H9 (cell line): ENCODE measurements around the gene EML2. TPM values are rescaled to one million over a fixed set of nuclear protein-coding genes. Genes with fewer than 3 reads are reported as not detected.

Experiments
- DNase-seq: peaks from one replicate; pipeline ENCODE4 v3.0.0-alpha.2; 2017
- H2AFZ ChIP-seq: one replicate; pipeline ENCODE4 v1.6.1; 2013; ENCODE audit warnings: mild to moderate bottlenecking, low read length, control low read depth, moderate library complexity
- H2AK5ac ChIP-seq: 2 replicates; pipeline ENCODE4 v1.6.1; 2013; ENCODE audit warnings: low read length, control low read depth, mixed read lengths; ENCODE audit not compliant: insufficient read length
- H2BK120ac ChIP-seq: one replicate; pipeline ENCODE4 v1.6.1; 2013; ENCODE audit warnings: low read depth, mild to moderate bottlenecking, low read length, control low read depth, inconsistent platforms; ENCODE audit not compliant: poor library complexity, severe bottlenecking
- H2BK12ac ChIP-seq: 2 replicates; pipeline ENCODE4 v1.6.1; 2013; ENCODE audit warnings: low read length, control low read depth, mixed read lengths, low read depth; ENCODE audit not compliant: insufficient read length
- H2BK15ac ChIP-seq: 2 replicates; pipeline ENCODE4 v1.6.1; 2013; ENCODE audit warnings: low read depth, low read length, control low read depth
- H2BK20ac ChIP-seq: one replicate; pipeline ENCODE4 v1.6.1; 2013; ENCODE audit warnings: low read depth, mild to moderate bottlenecking, low read length, control low read depth, inconsistent platforms; ENCODE audit not compliant: poor library complexity, severe bottlenecking
- H2BK5ac ChIP-seq: 2 replicates; pipeline ENCODE4 v1.6.1; 2013; ENCODE audit warnings: low read length, control low read depth, mixed read lengths; ENCODE audit not compliant: insufficient read length
- H3K14ac ChIP-seq: 2 replicates; pipeline ENCODE4 v1.6.1; 2013; ENCODE audit warnings: low read length, control low read depth; ENCODE audit not compliant: insufficient read depth
- H3K18ac ChIP-seq: 2 replicates; pipeline ENCODE4 v1.6.1; 2013; ENCODE audit warnings: low read depth, mild to moderate bottlenecking, mixed read lengths, low read length, control low read depth; ENCODE audit not compliant: insufficient read length
- H3K23ac ChIP-seq: 2 replicates; pipeline ENCODE4 v1.6.1; 2013; ENCODE audit warnings: low read length, control low read depth, mixed read lengths, low read depth; ENCODE audit not compliant: insufficient read length
- H3K23me2 ChIP-seq: 2 replicates; pipeline ENCODE4 v1.6.1; 2013; ENCODE audit warnings: low read depth, mild to moderate bottlenecking, mixed read lengths, low read length, control low read depth; ENCODE audit not compliant: insufficient read length, poor library complexity, severe bottlenecking
- H3K27ac ChIP-seq: 2 replicates; pipeline ENCODE4 v1.5.1; 2013; ENCODE audit warnings: low read length, control low read depth, mixed read lengths, low read depth; ENCODE audit not compliant: insufficient read length
- H3K27me3 ChIP-seq: 2 replicates; pipeline ENCODE4 v1.6.1; 2013; ENCODE audit warnings: low read length, control low read depth, inconsistent platforms; ENCODE audit not compliant: insufficient read depth
- H3K4ac ChIP-seq: 2 replicates; pipeline ENCODE4 v1.6.1; 2013; ENCODE audit warnings: low read depth, mild to moderate bottlenecking, control low read depth, inconsistent platforms, low read length, moderate library complexity
- H3K4me1 ChIP-seq: 2 replicates; pipeline ENCODE4 v1.6.1; 2013; ENCODE audit warnings: low read length, control low read depth, inconsistent platforms; ENCODE audit not compliant: insufficient read depth
- H3K4me2 ChIP-seq: 2 replicates; pipeline ENCODE4 v1.6.1; 2013; ENCODE audit warnings: low read length, control low read depth, mixed read lengths; ENCODE audit not compliant: insufficient read length, insufficient read depth
- H3K56ac ChIP-seq: 2 replicates; pipeline ENCODE4 v1.6.1; 2013; ENCODE audit warnings: low read depth, mild to moderate bottlenecking, mixed read lengths, low read length, control low read depth; ENCODE audit not compliant: insufficient read length
- H3K79me1 ChIP-seq: 2 replicates; pipeline ENCODE4 v1.6.1; 2013; ENCODE audit warnings: low read depth, mild to moderate bottlenecking, moderate library complexity, low read length, control low read depth, inconsistent platforms; ENCODE audit not compliant: insufficient read depth, poor library complexity, severe bottlenecking
- H3K79me2 ChIP-seq: 2 replicates; pipeline ENCODE4 v1.6.1; 2013; ENCODE audit warnings: low read length, control low read depth, inconsistent platforms; ENCODE audit not compliant: insufficient read depth
- H3K9ac ChIP-seq: 2 replicates; pipeline ENCODE4 v1.6.1; 2013; ENCODE audit warnings: low read length, control low read depth, mixed read lengths; ENCODE audit not compliant: insufficient read length; ENCODE audit errors: extremely low read depth
- H3K9me3 ChIP-seq: one replicate; pipeline ENCODE4 v1.6.1; 2013; ENCODE audit warnings: low read depth, low read length, inconsistent platforms; ENCODE audit not compliant: control insufficient read depth
- H3T11ph ChIP-seq: one replicate; pipeline ENCODE4 v1.6.1; 2013; ENCODE audit warnings: mild to moderate bottlenecking, low read length, control low read depth, inconsistent platforms
- H4K20me1 ChIP-seq: one replicate; pipeline ENCODE4 v1.6.1; 2013; ENCODE audit not compliant: control insufficient read depth, insufficient read length, insufficient read depth
- H4K5ac ChIP-seq: 2 replicates; pipeline ENCODE4 v1.6.1; 2013; ENCODE audit warnings: low read depth, mild to moderate bottlenecking, mixed read lengths, low read length, control low read depth; ENCODE audit not compliant: insufficient read length
- H4K8ac ChIP-seq: replicated peaks from 2 replicates; pipeline ENCODE4 v1.6.1; 2013; ENCODE audit warnings: low read length, control low read depth, mixed read lengths, low read depth; ENCODE audit not compliant: insufficient read length
- H4K91ac ChIP-seq: 2 replicates; pipeline ENCODE4 v1.6.1; 2013; ENCODE audit warnings: low read depth, mild to moderate bottlenecking, moderate library complexity, mixed read lengths, low read length, control low read depth; ENCODE audit not compliant: insufficient read length
- H3K27ac Mint-ChIP-seq, 3 experiments: 2 replicates in 2 of 3; 3 replicates in 1 of 3; pipeline ENCODE4 v1.8.0; 2020 to 2021; ENCODE audit warnings: mixed read lengths in 3 of 3, mild to moderate bottlenecking in 1 of 3, moderate library complexity in 1 of 3
- H3K27me3 Mint-ChIP-seq: 2 replicates; pipeline ENCODE4 v1.8.0; 2021; ENCODE audit warnings: low read depth, mild to moderate bottlenecking, moderate library complexity, mixed read lengths
- H3K36me3 Mint-ChIP-seq, 3 experiments: 2 replicates in 2 of 3; 3 replicates in 1 of 3; pipeline ENCODE4 v1.8.0; 2020 to 2021; ENCODE audit warnings: low read depth in 3 of 3, mixed read lengths in 3 of 3; ENCODE audit not compliant: insufficient read depth in 1 of 3
- H3K4me1 Mint-ChIP-seq, 2 experiments: 2 replicates each; pipeline ENCODE4 v1.8.0; 2020; ENCODE audit warnings: mixed read lengths in 2 of 2
- H3K4me3 Mint-ChIP-seq, 2 experiments: 2 replicates in 1 of 2; 3 replicates in 1 of 2; pipeline ENCODE4 v1.8.0; 2020 to 2021; ENCODE audit warnings: mild to moderate bottlenecking in 2 of 2, mixed read lengths in 2 of 2, moderate library complexity in 1 of 2
- H3K9me3 Mint-ChIP-seq, 2 experiments: 2 replicates in 1 of 2; 3 replicates in 1 of 2; pipeline ENCODE4 v1.8.0; 2020; ENCODE audit warnings: mild to moderate bottlenecking in 2 of 2, mixed read lengths in 2 of 2, moderate library complexity in 1 of 2
- WGBS: extraction: QIAGEN DNeasy Blood & Tissue Kit; methylation state at CpG from one replicate; pipeline ENCODE4 v1.1.7; 2013; ENCODE audit warnings: missing lambda C conversion rate, low lambda C conversion rate, mixed read lengths; ENCODE audit not compliant: insufficient read length; ENCODE audit errors: extremely low coverage; 5-methylcytosine and 5-hydroxymethylcytosine counted together
- total RNA-seq: library from RNA; stranded (reverse); gene quantifications from 2 replicates; pipeline ENCODE4 v1.2.1, GENCODE V29; 2021
- TF ChIP-seq, protein P1 (sequence below): fragments of 200-600 bp; sonication (generic); conservative IDR thresholded peaks from 3 replicates; pipeline ENCODE4 v1.8.0; 2021; ENCODE audit warnings: antibody characterized with exemption, mild to moderate bottlenecking

EML2 gene
- total RNA-seq, 1 experiment from 2014 or later, result 22.6 TPM

DNA sequence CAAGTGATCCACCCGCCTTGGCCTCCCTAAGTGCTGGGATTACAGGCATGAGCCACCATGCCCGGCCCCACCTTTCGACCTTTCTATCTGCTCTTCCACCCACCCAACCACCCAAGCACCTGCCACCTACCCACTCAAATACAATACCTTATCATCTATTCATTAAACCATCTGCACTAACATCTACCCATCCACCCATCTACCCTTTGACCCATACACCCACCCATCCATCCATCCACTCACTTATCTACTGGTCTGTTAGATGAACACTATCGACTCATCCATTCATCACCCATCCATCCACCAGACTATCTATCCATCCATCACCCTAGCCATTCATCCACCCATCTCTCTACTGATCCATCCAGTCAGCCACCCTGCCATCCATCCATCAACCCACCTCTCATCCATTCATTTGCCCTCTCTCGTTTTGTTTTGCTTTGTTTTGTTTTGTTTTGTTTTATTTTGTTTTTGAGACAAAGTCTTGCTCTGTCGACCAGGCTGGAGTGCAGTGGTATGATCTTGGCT lies 17.2 kb downstream of the EML2 start:
- Mint-ChIP-seq H3K4me1 (peaks cover 0 to 10% of the 10 kb centered on the region in 2 experiments; a peak in 1 of 4 replicates), H3K4me3 (no peak overlapping the region), H3K36me3 (peaks cover 7 to 42% (median 38%) of the 10 kb centered on the region in 3 experiments; a peak in 5 of 7 replicates), H3K27ac (peak overlapping the region in 1 of 3 experiments; percentile 2; a peak in 1 of 7 replicates), H3K27me3 (no peaks in the 10 kb centered on the region; the same call in 1 of the 2 replicates), H3K9me3 (no peaks in the 10 kb centered on the region; a peak in 1 of 5 replicates)
- Histone ChIP-seq H3T11ph (no peak overlapping the region), H4K91ac (no peak overlapping the region), H4K20me1 (no peaks in the 10 kb centered on the region), H3K4me1 (no peaks in the 10 kb centered on the region), H3K56ac (no peak overlapping the region), H2BK20ac (no peak overlapping the region), H3K9ac (no peak overlapping the region), H3K4ac (no peak overlapping the region), H3K9me3 (no peaks in the 10 kb centered on the region), H3K27ac (no peak overlapping the region), H2BK12ac (no peak overlapping the region), H4K5ac (no peak overlapping the region), H2BK5ac (no peak overlapping the region), H3K79me1 (no peaks in the 10 kb centered on the region), H3K4me2 (no peak overlapping the region), H4K8ac (no peak overlapping the region), H3K18ac (no peak overlapping the region), H2AK5ac (no peak overlapping the region), H3K23ac (no peak overlapping the region), H3K14ac (no peak overlapping the region), H3K27me3 (no peaks in the 10 kb centered on the region), H2BK15ac (no peak overlapping the region), H3K23me2 (no peaks in the 10 kb centered on the region), H2AFZ (no peak overlapping the region), H3K79me2 (no peaks in the 10 kb centered on the region), H2BK120ac (no peak overlapping the region)
- TF ChIP-seq, protein P1, sequence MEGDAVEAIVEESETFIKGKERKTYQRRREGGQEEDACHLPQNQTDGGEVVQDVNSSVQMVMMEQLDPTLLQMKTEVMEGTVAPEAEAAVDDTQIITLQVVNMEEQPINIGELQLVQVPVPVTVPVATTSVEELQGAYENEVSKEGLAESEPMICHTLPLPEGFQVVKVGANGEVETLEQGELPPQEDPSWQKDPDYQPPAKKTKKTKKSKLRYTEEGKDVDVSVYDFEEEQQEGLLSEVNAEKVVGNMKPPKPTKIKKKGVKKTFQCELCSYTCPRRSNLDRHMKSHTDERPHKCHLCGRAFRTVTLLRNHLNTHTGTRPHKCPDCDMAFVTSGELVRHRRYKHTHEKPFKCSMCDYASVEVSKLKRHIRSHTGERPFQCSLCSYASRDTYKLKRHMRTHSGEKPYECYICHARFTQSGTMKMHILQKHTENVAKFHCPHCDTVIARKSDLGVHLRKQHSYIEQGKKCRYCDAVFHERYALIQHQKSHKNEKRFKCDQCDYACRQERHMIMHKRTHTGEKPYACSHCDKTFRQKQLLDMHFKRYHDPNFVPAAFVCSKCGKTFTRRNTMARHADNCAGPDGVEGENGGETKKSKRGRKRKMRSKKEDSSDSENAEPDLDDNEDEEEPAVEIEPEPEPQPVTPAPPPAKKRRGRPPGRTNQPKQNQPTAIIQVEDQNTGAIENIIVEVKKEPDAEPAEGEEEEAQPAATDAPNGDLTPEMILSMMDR, result no peak
- no peak for DNase-seq
- WGBS, result no CpG with 5 or more reads among the region's 6 CpGs
